Esophagus muscularis mucosa (tissue), 4 donors: Measurements from ENCODE around the gene NRIP1. TPM values are rescaled to one million over a fixed set of nuclear protein-coding genes. Genes with fewer than 3 reads are reported as not detected.

Experiments used
- DNase-seq: peaks from one replicate; pipeline ENCODE4 v3.0.0-alpha.2; 2017; ENCODE audit errors: extremely low spot score
- H3K27ac ChIP-seq, 4 donors: fragments of 200-600 bp; sonication (generic); replicated peaks in 1 of 4; 1 replicate in 3 of 4; 2 replicates in 1 of 4; pipeline ENCODE4 v1.5.1; 2016 to 2019; ENCODE audit warnings: mild to moderate bottlenecking in 1 of 4
- H3K27me3 ChIP-seq, 4 donors: fragments of 200-600 bp; sonication (generic); one replicate each; pipeline versions ENCODE4 v1.5.1 to v1.6.0; 2016 to 2019
- H3K36me3 ChIP-seq, 4 donors: fragments of 200-600 bp; sonication (generic); one replicate each; pipeline ENCODE4 v1.5.1; 2016 to 2019
- H3K4me1 ChIP-seq, 4 donors: fragments of 200-600 bp; sonication (generic); one replicate each; pipeline ENCODE4 v1.5.1; 2016 to 2019
- H3K4me3 ChIP-seq, 4 donors: fragments of 200-600 bp; sonication (generic); 1 replicate in 2 of 4; 2 replicates in 2 of 4; pipeline ENCODE4 v1.5.1; 2016 to 2019; ENCODE audit warnings: mild to moderate bottlenecking in 4 of 4, moderate library complexity in 1 of 4
- H3K9me3 ChIP-seq, 4 donors: fragments of 200-600 bp; sonication (generic); 1 replicate in 3 of 4; 2 replicates in 1 of 4; pipeline ENCODE4 v1.5.1; 2016 to 2019
- CTCF ChIP-seq, 3 experiments: fragments of 200-600 bp in 2 of 3; fragments of 450-650 bp in 1 of 3; sonication (generic) in 2 of 3; IDR thresholded peaks; one replicate each; pipeline ENCODE4 v1.5.1; 2017 to 2019; ENCODE audit warnings: antibody characterized with exemption in 3 of 3, mild to moderate bottlenecking in 2 of 3, moderate library complexity in 1 of 3
- EP300 ChIP-seq: sonication (generic); formaldehyde crosslinking; IDR thresholded peaks from one replicate; pipeline ENCODE4 v1.6.1; 2017; ENCODE audit warnings: antibody characterized with exemption
- POLR2A ChIP-seq: fragments of 450-650 bp; IDR thresholded peaks from one replicate; pipeline ENCODE4 v1.6.1; 2017; ENCODE audit warnings: antibody characterized with exemption, moderate library complexity, mild to moderate bottlenecking, low read depth
- POLR2AphosphoS5 ChIP-seq, 2 donors: sonication (generic); formaldehyde crosslinking; IDR thresholded peaks; one replicate each; pipeline ENCODE4 v1.6.1; 2017; ENCODE audit warnings: antibody characterized with exemption in 2 of 2
- WGBS: methylation state at CpG from one replicate; pipeline ENCODE4 v1.1.5; 2018; 5-methylcytosine and 5-hydroxymethylcytosine counted together
- intact Hi-C: fragments of 100-400 bp; cut with DNase I; formaldehyde crosslinking; loops from one replicate; pipeline ENCODE4 v1.15.1; 2023
- total RNA-seq, 4 donors: library from RNA; depleted of rRNA; stranded (reverse); fragments of >200 nt; gene quantifications; one replicate each; pipeline versions ENCODE4 v1.1.0 to v1.2.1, GENCODE V29; 2016

NRIP1 gene
- total RNA-seq, 4 donors from 2014 or later = 21.7 to 33.3 (median 28.5) TPM

DNA sequence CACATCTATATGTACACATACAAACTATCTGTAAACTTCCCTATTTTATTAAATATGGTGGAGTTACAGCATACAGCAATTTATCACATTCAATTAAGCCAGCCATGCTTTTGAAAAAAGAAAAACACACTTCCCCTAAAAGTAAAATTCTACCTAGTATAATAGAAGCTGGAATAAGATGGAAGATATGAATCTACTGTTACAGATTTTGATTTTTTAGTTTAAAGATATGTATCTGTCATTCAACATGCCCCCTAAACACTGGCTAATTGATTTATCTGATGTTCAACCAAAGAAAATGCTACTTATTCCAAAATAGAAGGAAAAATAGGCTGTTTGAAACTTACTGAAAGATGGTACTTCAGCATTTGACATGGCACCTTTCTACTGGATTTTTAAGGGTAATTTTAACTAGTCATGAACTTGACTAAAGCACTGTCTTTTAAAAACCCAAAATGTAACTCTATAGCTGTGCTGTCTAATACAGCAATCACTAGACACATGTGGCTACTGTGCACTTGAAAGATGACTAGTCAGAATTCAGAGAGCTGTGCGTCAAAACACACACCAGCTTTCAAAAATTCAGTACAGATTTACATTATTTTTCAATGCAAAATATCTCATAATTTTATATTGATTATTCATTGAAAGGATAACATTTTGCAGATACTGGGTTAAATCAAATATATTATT lies 25.0 kb downstream of the NRIP1 start:
- TF ChIP-seq EP300 = no peak
- no peak for TF ChIP-seq POLR2A
- no peak for TF ChIP-seq CTCF (IDR thresholded peaks at IDR 0.05)
- no peak for TF ChIP-seq POLR2AphosphoS5 (IDR thresholded peaks at IDR 0.05)
- 86% methylated on average over 1 of the region's 1 CpG for WGBS
- H3K36me3 ChIP-seq = peaks cover 0 to 13% (median 5%) of the 10 kb centered on the region in 4 donors
- intact Hi-C loops = no loop called here
- no peaks in the 10 kb centered on the region for H3K9me3 ChIP-seq
- no peak for DNase-seq
- H3K27me3 ChIP-seq = no peaks in the 10 kb centered on the region
- peaks cover 0 to 11% (median 6%) of the 10 kb centered on the region in 4 donors for H3K4me1 ChIP-seq
- H3K4me3 ChIP-seq = no peak overlapping the region
- no peak overlapping the region for H3K27ac ChIP-seq

DNA sequence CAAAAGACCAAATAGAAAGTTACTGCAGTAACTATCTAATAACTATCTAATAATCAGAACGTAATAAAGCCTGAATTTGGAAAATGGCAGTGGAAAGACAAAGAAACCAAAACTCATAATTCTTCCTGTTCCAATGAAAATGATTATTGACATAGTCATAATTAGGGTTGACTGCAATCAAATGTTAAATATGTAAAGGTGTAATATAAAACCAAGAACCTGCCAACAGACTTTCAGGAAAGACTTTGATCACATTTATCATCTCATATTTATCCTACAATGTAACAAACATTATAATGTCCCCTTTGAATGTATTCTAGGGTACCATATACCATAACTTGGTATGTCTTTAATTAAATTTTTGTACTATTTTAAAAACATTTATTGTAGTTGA lies 26.9 kb downstream of the NRIP1 start:
- Histone ChIP-seq H3K4me3 (no peak overlapping the region), H3K27me3 (no peaks in the 10 kb centered on the region), H3K9me3 (no peaks in the 10 kb centered on the region), H3K36me3 (peaks cover 0 to 11% (median 5%) of the 10 kb centered on the region in 4 donors), H3K27ac (no peak overlapping the region), H3K4me1 (peaks cover 7 to 15% (median 15%) of the 10 kb centered on the region in 4 donors)
- intact Hi-C loops = no loop called here
- 94% methylated on average over 1 of the region's 1 CpG for whole genome bisulfite sequencing
- DNase-seq = no peak
- TF ChIP-seq POLR2A = no peak
- TF ChIP-seq EP300 = no peak
- no peak for TF ChIP-seq POLR2AphosphoS5 (IDR thresholded peaks at IDR 0.05)
- no peak for TF ChIP-seq CTCF (IDR thresholded peaks at IDR 0.05)

- Histone ChIP-seq H3K9me3 (no peaks in the 10 kb centered on the region), H3K4me1 (peaks cover 7 to 15% (median 15%) of the 10 kb centered on the region in 4 donors), H3K27ac (no peak overlapping the region), H3K36me3 (peaks cover 0 to 5% (median 2%) of the 10 kb centered on the region in 4 donors), H3K4me3 (no peak overlapping the region), H3K27me3 (no peaks in the 10 kb centered on the region)
- TF ChIP-seq CTCF (IDR thresholded peaks at IDR 0.05) (no peak), EP300 (no peak), POLR2AphosphoS5 (IDR thresholded peaks at IDR 0.05) (no peak), POLR2A (no peak)
- DNase-seq = no peak
- intact Hi-C loops = no loop called here
- WGBS = 90% methylated on average over 5 of the region's 5 CpGs
These were observed 27.5 kb downstream of the NRIP1 start for GRCh38 chr21:15037095-15037899.

DNA sequence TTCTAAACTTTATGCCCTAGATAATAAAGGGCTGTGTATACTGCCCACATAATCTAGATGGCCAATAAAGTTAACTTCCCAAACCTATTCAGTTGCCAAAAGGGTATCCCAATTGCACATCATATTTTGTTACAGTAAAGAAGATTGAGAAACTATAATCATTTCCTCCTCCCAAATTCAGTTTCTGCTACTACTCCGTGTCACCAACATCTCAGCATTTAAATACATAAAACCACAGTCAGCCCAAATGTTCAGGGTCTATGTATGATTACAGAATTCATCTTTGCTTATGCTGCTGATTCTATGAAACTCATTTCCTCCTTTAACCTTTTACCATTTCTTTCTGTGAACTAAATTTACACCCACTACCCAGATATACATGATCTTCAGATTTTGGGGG lies 28.6 kb downstream of the NRIP1 start:
- Histone ChIP-seq H3K4me1 (peaks cover 7 to 18% (median 15%) of the 10 kb centered on the region in 4 donors), H3K27me3 (no peaks in the 10 kb centered on the region), H3K36me3 (no peaks in the 10 kb centered on the region), H3K4me3 (no peak overlapping the region), H3K27ac (no peak overlapping the region), H3K9me3 (no peaks in the 10 kb centered on the region)
- WGBS = 75% methylated on average over 1 of the region's 1 CpG
- intact Hi-C loops = no loop called here
- TF ChIP-seq CTCF (IDR thresholded peaks at IDR 0.05) = no peak
- TF ChIP-seq POLR2AphosphoS5 (IDR thresholded peaks at IDR 0.05) = no peak
- TF ChIP-seq EP300 = no peak
- TF ChIP-seq POLR2A = no peak
- DNase-seq = no peak
